ENCODE results near the gene REP15.

GRCh38 chr12:27674989-27675388 lies 21.3 kb upstream of the REP15 start:
- no peak for TF ChIP-seq CTCF (optimal IDR thresholded peaks at IDR 0.05 in 1 of 3, IDR thresholded peaks at IDR 0.05 in 1 of 3, conservative IDR thresholded peaks at IDR 0.05 in 1 of 3; ENCODE audit: extremely low read depth in 1 of 3, insufficient read depth in 2 of 3, low read length in 3 of 3)
- TF ChIP-seq EZH2 (IDR thresholded peaks at IDR 0.05; ENCODE audit: low read length): no peak
